MG63 (cell line): ENCODE measurements around the gene BTRC. TPM values are rescaled to one million over a fixed set of nuclear protein-coding genes. Genes with fewer than 3 reads are reported as not detected.

Source experiments
- DNase-seq: peaks from one replicate; pipeline ENCODE4 v3.0.0-alpha.2; 2020
- H3K27me3 ChIP-seq: fragments of 250-450 bp; sonication (Bioruptor Pico); 2 replicates; pipeline ENCODE4 v1.5.1; 2020; ENCODE audit warnings: mild to moderate bottlenecking, moderate library complexity
- H3K36me3 ChIP-seq: fragments of 250-450 bp; sonication (Bioruptor Pico); 2 replicates; pipeline ENCODE4 v1.5.1; 2020; ENCODE audit warnings: mild to moderate bottlenecking, moderate library complexity
- H3K4me3 ChIP-seq: fragments of 250-450 bp; sonication (Bioruptor Pico); 2 replicates; pipeline ENCODE4 v1.5.1; 2020; ENCODE audit warnings: mild to moderate bottlenecking, moderate library complexity
- H3K9me3 ChIP-seq: fragments of 250-450 bp; sonication (Bioruptor Pico); 2 replicates; pipeline ENCODE4 v1.5.1; 2020; ENCODE audit warnings: mild to moderate bottlenecking, moderate library complexity
- total RNA-seq: library from RNA; depleted of rRNA; stranded (reverse); fragments of >200 nt; shearing (Covaris generic); gene quantifications from 2 replicates; pipeline ENCODE4 v1.2.3, GENCODE V29; 2014; ENCODE audit warnings: low replicate concordance

Gene BTRC
- total RNA-seq, 1 experiment from 2014 or later = 3.4 TPM

DNA sequence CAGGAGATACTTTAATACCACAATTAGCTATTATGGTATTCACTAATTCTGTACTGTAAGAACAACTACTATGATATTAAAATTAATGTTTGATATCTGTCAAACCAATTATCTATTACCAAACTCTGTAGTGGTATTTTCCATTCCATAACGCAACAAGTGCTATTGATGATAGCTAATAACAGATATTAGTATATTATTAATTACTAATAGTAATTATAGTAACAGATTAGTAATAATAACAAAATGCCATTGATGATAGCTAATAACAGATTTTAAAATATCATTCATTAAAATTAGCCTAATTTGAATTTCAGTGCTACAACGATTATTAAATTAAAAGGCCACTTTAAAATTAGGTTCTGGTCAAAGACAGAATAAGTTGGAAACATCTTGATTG lies 93.5 kb downstream of the BTRC start:
- no peaks in the 10 kb centered on the region for H3K27me3 ChIP-seq
- no peaks in the 10 kb centered on the region for H3K36me3 ChIP-seq
- H3K4me3 ChIP-seq = no peak overlapping the region
- no peaks in the 10 kb centered on the region for H3K9me3 ChIP-seq
- no peak for DNase-seq

GRCh38 chr10:101450277-101451080 lies 96.5 kb downstream of the BTRC start:
- H3K36me3 ChIP-seq = no peaks in the 10 kb centered on the region
- H3K9me3 ChIP-seq = no peaks in the 10 kb centered on the region
- no peak for DNase-seq
- no peak overlapping the region for H3K4me3 ChIP-seq
- H3K27me3 ChIP-seq = no peaks in the 10 kb centered on the region

DNA sequence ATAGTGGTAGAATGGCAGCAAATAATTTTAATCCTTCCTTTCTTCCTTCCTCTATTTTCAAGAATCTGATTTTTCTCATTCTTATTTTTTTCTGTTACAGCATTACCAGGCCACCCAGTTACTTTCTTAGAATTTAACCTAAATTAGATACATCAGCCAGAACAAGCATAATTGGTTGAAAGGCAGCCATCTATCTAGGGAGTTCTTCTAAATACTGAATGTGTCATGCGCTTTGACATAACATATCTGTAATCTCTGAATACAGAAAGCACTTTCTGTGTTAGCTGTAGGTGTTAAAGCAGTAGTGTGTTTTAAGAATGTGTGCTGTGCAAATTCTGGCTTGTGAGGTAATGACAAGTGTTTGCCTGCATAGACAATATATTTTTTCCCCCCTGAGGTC lies 97.3 kb downstream of the BTRC start:
- H3K36me3 ChIP-seq = no peaks in the 10 kb centered on the region
- H3K27me3 ChIP-seq = no peaks in the 10 kb centered on the region
- DNase-seq = no peak
- no peak overlapping the region for H3K4me3 ChIP-seq
- no peaks in the 10 kb centered on the region for H3K9me3 ChIP-seq

GRCh38 chr10:101451667-101452069 lies 97.7 kb downstream of the BTRC start:
- DNase-seq = no peak
- Histone ChIP-seq H3K9me3 (no peaks in the 10 kb centered on the region), H3K27me3 (no peaks in the 10 kb centered on the region), H3K4me3 (no peak overlapping the region), H3K36me3 (no peaks in the 10 kb centered on the region)

DNA sequence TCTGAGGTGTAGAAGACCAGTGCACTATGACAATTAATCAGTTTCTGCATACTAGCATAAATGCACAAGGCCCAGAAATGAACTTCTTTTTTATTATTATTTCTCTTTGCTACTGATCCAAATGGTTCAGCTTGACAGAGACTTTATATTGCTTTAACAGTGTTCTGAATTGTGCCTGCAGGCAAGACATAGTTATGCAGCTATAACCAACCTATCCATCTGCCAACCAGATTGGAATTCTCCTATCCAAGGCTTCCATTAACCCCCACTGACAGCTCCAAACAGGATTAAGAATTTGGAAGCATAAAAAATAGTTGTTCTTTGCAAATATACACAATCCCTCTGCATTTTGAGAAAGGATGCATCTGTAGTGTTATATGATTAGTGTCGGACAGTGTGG lies 98.2 kb downstream of the BTRC start:
- Histone ChIP-seq H3K36me3 (no peaks in the 10 kb centered on the region), H3K4me3 (no peak overlapping the region), H3K9me3 (no peaks in the 10 kb centered on the region), H3K27me3 (no peaks in the 10 kb centered on the region)
- no peak for DNase-seq

GRCh38 chr10:101452593-101452992 lies 98.6 kb downstream of the BTRC start:
- H3K9me3 ChIP-seq = no peaks in the 10 kb centered on the region
- no peaks in the 10 kb centered on the region for H3K36me3 ChIP-seq
- DNase-seq = no peak
- H3K27me3 ChIP-seq = no peaks in the 10 kb centered on the region
- H3K4me3 ChIP-seq = no peak overlapping the region

DNA sequence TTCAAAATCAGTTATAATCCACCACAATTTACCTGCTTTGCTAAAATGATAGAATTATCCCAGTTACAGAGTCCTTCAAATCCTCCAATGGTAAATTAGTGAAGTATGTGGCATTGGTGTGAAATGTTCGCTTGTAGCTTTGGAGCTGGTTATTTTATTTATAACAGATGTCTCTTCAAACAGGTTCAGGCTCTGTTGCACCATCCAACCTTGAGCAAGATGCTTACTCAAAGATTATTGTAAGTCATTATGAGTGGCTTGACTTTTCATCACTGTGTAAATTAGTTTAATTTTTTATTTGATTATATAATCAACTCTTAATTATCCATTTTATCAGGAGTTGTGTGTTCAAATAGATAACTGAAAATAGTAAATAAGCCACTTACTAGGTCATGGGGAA lies 99.4 kb downstream of the BTRC start:
- Histone ChIP-seq H3K27me3 (no peaks in the 10 kb centered on the region), H3K9me3 (no peaks in the 10 kb centered on the region), H3K4me3 (no peak overlapping the region), H3K36me3 (no peaks in the 10 kb centered on the region)
- no peak for DNase-seq

- no peak overlapping the region for H3K4me3 ChIP-seq
- H3K36me3 ChIP-seq = no peaks in the 10 kb centered on the region
- H3K27me3 ChIP-seq = no peaks in the 10 kb centered on the region
- H3K9me3 ChIP-seq = no peaks in the 10 kb centered on the region
- no peak for DNase-seq
Measured at GRCh38 chr10:101453791-101454718, 100.1 kb downstream of the BTRC start.

- Histone ChIP-seq H3K9me3 (no peaks in the 10 kb centered on the region), H3K27me3 (no peaks in the 10 kb centered on the region), H3K4me3 (no peak overlapping the region), H3K36me3 (no peaks in the 10 kb centered on the region)
- no peak for DNase-seq
Measured at GRCh38 chr10:101458869-101459268, 104.9 kb downstream of the BTRC start.

- H3K27me3 ChIP-seq = no peaks in the 10 kb centered on the region
- H3K9me3 ChIP-seq = no peaks in the 10 kb centered on the region
- no peaks in the 10 kb centered on the region for H3K36me3 ChIP-seq
- DNase-seq = no peak
- H3K4me3 ChIP-seq = no peak overlapping the region
Measured at GRCh38 chr10:101464082-101464481, 110.1 kb downstream of the BTRC start.

- Histone ChIP-seq H3K36me3 (no peaks in the 10 kb centered on the region), H3K4me3 (no peak overlapping the region), H3K27me3 (no peaks in the 10 kb centered on the region), H3K9me3 (no peaks in the 10 kb centered on the region)
- no peak for DNase-seq
Measured at GRCh38 chr10:101464599-101464998, 110.6 kb downstream of the BTRC start.

DNA sequence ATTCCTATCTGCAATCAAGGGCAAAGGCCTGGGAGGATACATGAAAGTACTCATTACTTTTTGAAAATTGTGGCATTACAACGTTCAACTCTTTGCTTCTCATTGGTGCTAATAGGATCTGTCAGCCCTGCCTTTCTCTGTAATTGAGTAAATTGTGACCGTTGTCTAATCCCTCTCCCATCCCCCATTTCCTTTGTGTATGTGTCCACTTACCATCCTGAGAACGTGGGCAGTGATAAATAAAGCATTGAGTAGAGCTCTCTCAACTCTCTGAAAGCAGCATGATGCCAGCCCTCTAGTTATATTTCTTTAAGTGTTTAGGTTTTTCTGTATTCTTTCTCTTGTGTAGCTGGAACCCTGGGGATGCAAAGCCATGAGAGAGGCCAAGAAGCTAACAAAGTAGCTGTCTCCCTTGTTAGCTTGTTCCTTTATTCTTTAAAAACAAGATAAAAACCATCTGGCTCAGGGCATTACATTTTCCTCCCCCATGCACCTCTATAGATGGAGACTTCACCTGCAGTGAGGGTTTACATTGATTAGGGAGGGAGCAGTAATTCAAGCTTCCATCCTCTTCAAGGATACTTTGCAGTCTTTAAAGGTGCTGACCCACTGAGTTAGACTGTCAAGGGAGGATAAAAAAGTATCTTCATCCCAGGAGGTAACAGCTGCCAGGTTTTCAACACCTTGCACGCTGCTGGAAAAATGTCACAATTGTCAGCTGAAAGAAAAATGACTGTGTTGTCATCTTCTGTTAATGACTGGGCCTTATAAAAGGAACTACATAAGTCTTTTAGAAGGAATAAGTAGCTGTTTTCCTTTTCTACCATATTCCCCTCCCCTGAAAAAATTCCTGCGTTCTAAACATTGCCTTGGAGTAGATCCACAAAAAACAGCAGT lies 112.3 kb downstream of the BTRC start:
- Histone ChIP-seq H3K27me3 (no peaks in the 10 kb centered on the region), H3K4me3 (no peak overlapping the region), H3K9me3 (no peaks in the 10 kb centered on the region), H3K36me3 (no peaks in the 10 kb centered on the region)
- DNase-seq = no peak

DNA sequence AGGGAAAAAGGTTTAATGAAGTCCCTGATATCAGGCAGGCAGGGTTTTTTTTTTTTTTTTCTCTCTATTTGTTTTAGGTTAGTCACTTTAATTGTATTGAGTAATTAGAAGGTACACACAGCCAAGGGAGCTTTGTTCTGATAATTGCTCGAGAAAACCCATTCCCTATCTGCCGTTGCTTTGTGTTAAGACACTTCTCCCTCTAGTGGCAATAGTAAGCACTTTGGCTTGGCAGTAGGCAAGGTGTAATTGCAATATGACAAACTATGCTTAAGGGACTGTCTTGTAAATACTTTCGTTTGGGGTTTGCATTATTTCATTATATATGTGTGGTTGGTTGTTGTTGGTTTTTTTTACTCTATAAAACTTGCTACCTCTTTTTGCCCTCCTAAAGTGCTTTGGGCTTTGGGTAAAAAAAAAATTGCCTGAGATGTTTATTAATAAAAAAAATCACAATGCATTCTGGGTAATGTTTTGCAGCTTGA lies 113.4 kb downstream of the BTRC start:
- H3K9me3 ChIP-seq = no peaks in the 10 kb centered on the region
- H3K4me3 ChIP-seq = no peak overlapping the region
- H3K27me3 ChIP-seq = no peaks in the 10 kb centered on the region
- H3K36me3 ChIP-seq = no peaks in the 10 kb centered on the region
- peak; percentile 10 for DNase-seq

GRCh38 chr10:101468159-101468558 lies 114.2 kb downstream of the BTRC start:
- Histone ChIP-seq H3K4me3 (no peak overlapping the region), H3K27me3 (no peaks in the 10 kb centered on the region), H3K9me3 (no peaks in the 10 kb centered on the region), H3K36me3 (no peaks in the 10 kb centered on the region)
- no peak for DNase-seq

GRCh38 chr10:101476383-101476782 lies 122.4 kb downstream of the BTRC start:
- no peak overlapping the region for H3K4me3 ChIP-seq
- no peaks in the 10 kb centered on the region for H3K36me3 ChIP-seq
- no peaks in the 10 kb centered on the region for H3K9me3 ChIP-seq
- no peak for DNase-seq
- H3K27me3 ChIP-seq = no peaks in the 10 kb centered on the region

DNA sequence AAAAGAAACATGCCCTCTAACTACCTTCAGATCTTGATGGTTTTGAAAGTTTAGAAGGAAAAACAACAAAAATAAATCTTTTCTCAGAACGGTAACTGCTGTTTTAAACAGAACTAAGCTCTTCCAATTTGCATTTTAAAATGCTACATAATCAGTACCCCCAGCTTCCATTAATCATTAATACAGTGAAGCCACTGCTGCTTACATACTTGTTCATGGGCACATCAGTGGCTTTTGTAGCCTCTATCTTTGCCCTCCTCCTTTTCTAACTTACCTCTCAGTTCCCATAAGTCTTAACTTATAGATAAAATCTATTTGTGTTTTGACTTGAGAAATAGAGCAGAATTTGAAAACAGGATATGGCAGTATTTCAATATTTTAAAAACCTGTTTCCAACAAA lies 125.0 kb downstream of the BTRC start:
- Histone ChIP-seq H3K9me3 (no peaks in the 10 kb centered on the region), H3K4me3 (no peak overlapping the region), H3K27me3 (no peaks in the 10 kb centered on the region), H3K36me3 (no peaks in the 10 kb centered on the region)
- no peak for DNase-seq

GRCh38 chr10:101481256-101481655 lies 127.3 kb downstream of the BTRC start:
- H3K4me3 ChIP-seq = no peak overlapping the region
- no peaks in the 10 kb centered on the region for H3K36me3 ChIP-seq
- no peak for DNase-seq
- H3K9me3 ChIP-seq = no peaks in the 10 kb centered on the region
- H3K27me3 ChIP-seq = no peaks in the 10 kb centered on the region
